Peyer's patch (tissue), 4 donors: ENCODE measurements around the gene MRPS15.
"Not testable (repeated sequence)": the region's sequence is repeated elsewhere in the genome, so short reads cannot be mapped to it uniquely, and the experiment has no call there.

Experiments
- POLR2A ChIP-seq, 2 donors: fragments of 450-650 bp; IDR thresholded peaks; one replicate each; pipeline ENCODE4 v1.5.1; 2017; ENCODE audit warnings: antibody characterized with exemption in 2 of 2, mild to moderate bottlenecking in 2 of 2, moderate library complexity in 2 of 2
- TF ChIP-seq, protein P1 (sequence below), 6 experiments: fragments of 450-650 bp in 4 of 6; fragments of 200-600 bp in 2 of 6; sonication (generic) in 1 of 6; IDR thresholded peaks; one replicate each; pipeline ENCODE4 v1.5.1; 2017 to 2019; ENCODE audit warnings: antibody characterized with exemption in 6 of 6, mild to moderate bottlenecking in 3 of 6, moderate library complexity in 1 of 6

DNA sequence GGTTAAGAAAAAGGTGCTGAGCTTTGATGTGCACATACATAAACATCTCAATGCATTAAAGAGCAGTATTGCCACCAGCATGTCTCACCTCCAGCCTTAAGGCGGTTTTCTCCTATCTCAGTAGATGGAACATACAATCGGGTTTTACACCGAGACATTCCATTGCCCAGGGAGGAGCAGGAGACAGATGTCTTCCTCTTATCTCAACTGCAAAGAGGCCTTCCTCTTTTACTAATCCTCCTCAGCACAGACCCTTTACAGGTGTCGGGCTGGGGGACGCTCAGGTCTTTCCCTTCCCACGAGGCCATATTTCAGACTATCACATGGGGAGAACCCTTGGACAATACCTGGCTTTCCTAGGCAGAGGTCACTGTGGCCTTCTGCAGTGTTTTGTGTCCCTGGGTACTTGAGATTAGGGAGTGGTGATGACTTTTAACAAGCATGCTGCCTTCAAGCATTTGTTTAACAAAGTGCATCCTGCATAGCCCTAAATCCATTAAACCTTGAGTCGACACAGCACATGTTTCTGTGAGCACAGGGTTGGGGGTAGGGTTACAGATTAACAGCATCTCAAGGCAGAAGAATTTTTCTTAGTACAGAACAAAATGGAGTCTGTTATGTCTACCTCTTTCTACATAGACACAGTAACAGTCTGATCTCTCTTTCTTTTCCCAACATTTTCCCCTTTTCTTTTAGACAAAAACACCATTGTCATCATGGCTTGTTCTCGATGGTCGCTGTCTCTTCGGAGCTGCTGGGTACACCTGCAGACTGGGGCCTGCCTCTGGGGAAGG, 25.3 kb upstream of the MRPS15 start:
- not testable (repeated sequence) for TF ChIP-seq POLR2A (IDR thresholded peaks at IDR 0.05)
- TF ChIP-seq, protein P1, sequence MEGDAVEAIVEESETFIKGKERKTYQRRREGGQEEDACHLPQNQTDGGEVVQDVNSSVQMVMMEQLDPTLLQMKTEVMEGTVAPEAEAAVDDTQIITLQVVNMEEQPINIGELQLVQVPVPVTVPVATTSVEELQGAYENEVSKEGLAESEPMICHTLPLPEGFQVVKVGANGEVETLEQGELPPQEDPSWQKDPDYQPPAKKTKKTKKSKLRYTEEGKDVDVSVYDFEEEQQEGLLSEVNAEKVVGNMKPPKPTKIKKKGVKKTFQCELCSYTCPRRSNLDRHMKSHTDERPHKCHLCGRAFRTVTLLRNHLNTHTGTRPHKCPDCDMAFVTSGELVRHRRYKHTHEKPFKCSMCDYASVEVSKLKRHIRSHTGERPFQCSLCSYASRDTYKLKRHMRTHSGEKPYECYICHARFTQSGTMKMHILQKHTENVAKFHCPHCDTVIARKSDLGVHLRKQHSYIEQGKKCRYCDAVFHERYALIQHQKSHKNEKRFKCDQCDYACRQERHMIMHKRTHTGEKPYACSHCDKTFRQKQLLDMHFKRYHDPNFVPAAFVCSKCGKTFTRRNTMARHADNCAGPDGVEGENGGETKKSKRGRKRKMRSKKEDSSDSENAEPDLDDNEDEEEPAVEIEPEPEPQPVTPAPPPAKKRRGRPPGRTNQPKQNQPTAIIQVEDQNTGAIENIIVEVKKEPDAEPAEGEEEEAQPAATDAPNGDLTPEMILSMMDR (IDR thresholded peaks at IDR 0.05): not testable (repeated sequence)
